ENCODE measurements around the gene WDR70.
A peak's percentile ranks its signal among the peaks of the same experiment; 100 is the strongest.

WDR70 gene

DNA sequence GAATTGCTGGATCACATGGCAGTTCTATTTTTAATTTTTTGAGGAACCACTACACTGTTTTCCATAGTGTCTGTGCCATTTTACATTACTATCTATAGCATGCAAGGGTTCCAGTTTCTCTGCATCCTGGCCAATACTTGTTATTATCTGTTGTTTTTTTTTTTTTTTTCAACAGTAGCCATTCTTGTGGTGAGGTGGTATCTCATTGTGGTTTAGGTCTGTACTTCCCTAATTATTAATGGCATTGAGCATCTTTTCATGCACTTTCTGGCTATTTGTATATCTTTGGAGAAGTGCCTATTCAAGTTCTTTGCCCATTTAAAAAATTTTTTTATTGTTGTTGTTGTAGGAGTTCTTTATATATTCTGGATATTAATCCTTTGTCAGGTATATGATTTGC, 363.0 kb downstream of the WDR70 start:
- in situ Hi-C loops (cut with HindIII; ENCODE audit: low sequenced_read_pairs), result no loop called here
- no peak for TF ChIP-seq CTCF (IDR thresholded peaks at IDR 0.05; ENCODE audit: low read depth, low read length, missing control alignments)
- H3K4me3 ChIP-seq (ENCODE audit: low read depth, low read length), result no peak overlapping the region
- no peak for DNase-seq (ENCODE audit: low read depth)

DNA sequence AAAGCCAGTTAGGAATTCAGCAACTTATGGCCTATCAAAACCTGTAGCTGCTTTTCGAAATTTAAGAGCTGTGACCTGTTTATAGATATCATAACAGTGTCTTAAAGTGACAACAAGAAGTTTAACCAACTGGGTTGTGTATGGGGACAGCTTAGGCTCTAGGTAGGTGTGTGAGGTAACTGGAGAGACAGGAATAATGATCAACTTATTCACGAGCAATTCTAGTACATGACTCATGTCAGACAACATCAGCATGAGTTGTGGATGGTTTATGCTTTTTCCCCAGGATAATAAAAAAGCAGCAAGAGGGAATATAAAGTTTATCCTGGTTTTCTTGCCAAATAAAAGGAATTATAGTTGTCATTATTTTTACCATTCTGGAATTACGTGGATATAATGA, 372.1 kb downstream of the WDR70 start:
- DNase-seq (ENCODE audit: low read depth), result no peak
- in situ Hi-C loops (cut with HindIII; ENCODE audit: low sequenced_read_pairs), result no loop called here
- no peak for TF ChIP-seq CTCF (IDR thresholded peaks at IDR 0.05; ENCODE audit: low read depth, low read length, missing control alignments)
- H3K4me3 ChIP-seq (ENCODE audit: low read depth, low read length), result no peak overlapping the region

DNA sequence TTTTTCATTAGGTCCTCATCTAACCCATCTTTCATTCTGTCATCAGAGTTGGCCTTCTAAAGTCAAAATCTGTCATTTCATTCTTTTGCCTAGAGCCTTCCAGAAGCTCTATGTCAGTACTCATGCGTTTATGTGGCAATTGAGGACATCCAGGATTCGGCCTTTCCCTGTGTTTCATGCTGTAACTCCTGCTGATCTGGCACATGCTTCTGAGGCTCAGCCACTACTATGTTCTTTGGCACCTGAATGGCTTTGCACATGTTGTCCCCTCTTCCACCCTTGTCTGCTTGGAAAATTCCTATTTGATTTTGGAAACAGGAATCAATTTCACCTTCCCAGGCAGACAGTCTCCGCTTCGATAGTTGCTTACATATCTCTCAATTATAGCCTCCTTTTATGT, 375.9 kb downstream of the WDR70 start:
- no peak for TF ChIP-seq CTCF (IDR thresholded peaks at IDR 0.05; ENCODE audit: low read depth, low read length, missing control alignments)
- H3K4me3 ChIP-seq (ENCODE audit: low read depth, low read length), result no peak overlapping the region
- in situ Hi-C loops (cut with HindIII; ENCODE audit: low sequenced_read_pairs), result no loop called here
- DNase-seq (ENCODE audit: low read depth), result no peak

DNA sequence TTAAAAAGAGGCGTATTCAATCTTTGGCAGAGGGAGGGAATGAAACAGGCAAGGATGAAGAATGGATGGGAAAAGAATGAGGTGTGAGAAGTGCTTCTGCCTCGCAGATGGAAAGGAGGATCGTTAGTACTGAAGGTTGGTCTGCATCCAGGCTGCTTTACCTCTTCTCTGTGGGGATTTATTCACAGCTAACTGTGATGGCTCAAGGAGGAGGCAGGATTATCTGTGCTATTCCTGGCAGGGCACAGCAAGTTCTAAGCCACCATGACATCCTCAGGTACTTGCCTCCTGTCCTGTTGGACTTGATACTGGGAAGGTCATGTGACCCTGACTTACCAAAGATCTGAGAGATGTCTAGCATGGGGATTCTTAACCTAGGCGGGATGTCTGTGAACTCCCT, 376.5 kb downstream of the WDR70 start:
- DNase-seq (ENCODE audit: low read depth), result no peak
- in situ Hi-C loops (cut with HindIII; ENCODE audit: low sequenced_read_pairs), result no loop called here
- H3K4me3 ChIP-seq (ENCODE audit: low read depth, low read length), result no peak overlapping the region
- no peak for TF ChIP-seq CTCF (IDR thresholded peaks at IDR 0.05; ENCODE audit: low read depth, low read length, missing control alignments)

DNA sequence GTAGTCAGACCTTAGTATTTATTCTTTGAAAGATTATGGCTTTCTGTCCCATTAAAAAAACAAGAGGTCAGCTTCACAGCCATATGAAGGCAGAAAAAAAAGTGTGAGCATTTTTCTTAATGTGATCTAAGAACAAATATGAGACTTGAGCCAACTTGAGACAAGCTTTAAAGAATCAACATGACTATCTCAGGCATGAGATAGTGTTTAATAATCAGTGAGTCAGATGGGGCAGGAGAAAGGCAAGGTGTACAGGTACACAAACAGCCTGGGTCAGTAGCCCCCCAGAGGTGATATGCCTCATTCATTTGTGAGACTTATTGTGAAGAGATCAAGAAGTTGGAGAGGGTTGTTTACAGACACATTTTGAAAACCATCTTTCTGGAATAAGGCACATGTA, 377.1 kb downstream of the WDR70 start:
- H3K4me3 ChIP-seq (ENCODE audit: low read depth, low read length), result no peak overlapping the region
- in situ Hi-C loops (cut with HindIII; ENCODE audit: low sequenced_read_pairs), result no loop called here
- no peak for TF ChIP-seq CTCF (IDR thresholded peaks at IDR 0.05; ENCODE audit: low read depth, low read length, missing control alignments)
- DNase-seq (ENCODE audit: low read depth), result no peak

- no peak overlapping the region for H3K4me3 ChIP-seq (ENCODE audit: low read depth, low read length)
- in situ Hi-C loops (cut with HindIII; ENCODE audit: low sequenced_read_pairs), result no loop called here
- TF ChIP-seq CTCF (IDR thresholded peaks at IDR 0.05; ENCODE audit: low read depth, low read length, missing control alignments), result peak; percentile 26
- no peak for DNase-seq (ENCODE audit: low read depth)
Observed at GRCh38 chr5:37757980-37758582, 379.0 kb downstream of the WDR70 start.

- no peak for DNase-seq (ENCODE audit: low read depth)
- in situ Hi-C loops (cut with HindIII; ENCODE audit: low sequenced_read_pairs), result no loop called here
- TF ChIP-seq CTCF (IDR thresholded peaks at IDR 0.05; ENCODE audit: low read depth, low read length, missing control alignments), result no peak
Observed at GRCh38 chr5:37767251-37767650, 388.1 kb downstream of the WDR70 start.

More at GRCh38 chr5:37767251-37767650, 388.1 kb downstream of the WDR70 start:
- H3K4me3 ChIP-seq (ENCODE audit: low read depth, low read length), result no peak overlapping the region
